GM19438 (cell line): Measurements from ENCODE around the gene NIPA2.

ENCODE experiments used
- ATAC-seq: cut with Tn5 transposase; IDR thresholded peaks from one replicate; pipeline ENCODE4 v1.9.1; 2021; ENCODE audit warnings: low read depth; ENCODE audit not compliant: unreplicated experiment

The NIPA2 gene

DNA sequence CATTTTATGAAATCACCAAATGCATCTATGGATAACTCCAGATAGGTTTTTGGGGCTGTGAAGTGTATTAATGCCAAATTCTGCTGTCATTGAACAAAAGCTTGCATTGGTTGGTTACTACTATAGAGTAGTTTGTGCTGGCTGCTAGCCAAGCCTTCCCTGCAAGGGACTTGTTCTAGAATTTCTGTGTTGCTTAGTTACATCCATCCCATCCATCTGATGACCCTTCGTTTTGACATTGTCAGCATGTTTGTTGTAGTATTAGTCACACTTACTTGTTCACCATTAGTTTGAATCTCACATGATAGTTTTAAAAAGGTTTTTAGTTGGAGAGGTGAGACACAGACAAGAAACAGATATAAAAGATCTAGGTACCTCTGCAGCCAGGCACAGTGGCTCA, 7.0 kb upstream of the NIPA2 start:
- ATAC-seq = no peak

DNA sequence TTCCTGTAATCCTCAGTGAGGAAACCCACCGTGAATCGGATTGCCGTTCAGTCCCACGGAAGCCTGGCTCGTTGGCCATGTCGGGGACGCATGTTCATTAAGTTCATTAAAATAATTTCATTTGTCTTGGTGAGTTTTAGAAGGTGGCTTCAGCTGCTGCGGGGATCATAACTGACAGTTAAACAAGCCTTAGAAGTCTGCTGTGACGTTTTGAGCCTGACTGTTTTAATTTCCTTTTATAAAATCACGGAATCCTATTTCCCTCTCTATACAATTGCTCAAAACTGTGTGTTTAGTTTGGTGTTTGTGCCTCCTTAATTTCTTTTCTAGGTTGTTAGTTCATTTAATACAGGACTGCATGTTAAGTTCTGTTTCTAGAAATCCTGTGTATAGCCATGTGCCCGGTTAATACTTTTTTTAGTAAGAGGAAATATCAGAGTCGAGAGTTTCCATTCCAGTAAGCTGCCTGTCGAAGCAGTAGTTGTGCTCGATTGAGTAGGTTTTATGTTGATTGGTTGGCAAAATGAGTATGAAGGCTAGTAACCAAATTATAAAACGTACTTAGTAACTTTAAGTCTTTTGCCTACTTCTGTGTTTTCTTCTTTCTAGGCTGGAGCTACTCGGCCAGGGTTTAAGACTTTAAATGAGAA, 705 bp downstream of the NIPA2 start:
- ATAC-seq = no peak

GRCh38 chr15:22844421-22845288, 6.2 kb downstream of the NIPA2 start:
- ATAC-seq = no peak

DNA sequence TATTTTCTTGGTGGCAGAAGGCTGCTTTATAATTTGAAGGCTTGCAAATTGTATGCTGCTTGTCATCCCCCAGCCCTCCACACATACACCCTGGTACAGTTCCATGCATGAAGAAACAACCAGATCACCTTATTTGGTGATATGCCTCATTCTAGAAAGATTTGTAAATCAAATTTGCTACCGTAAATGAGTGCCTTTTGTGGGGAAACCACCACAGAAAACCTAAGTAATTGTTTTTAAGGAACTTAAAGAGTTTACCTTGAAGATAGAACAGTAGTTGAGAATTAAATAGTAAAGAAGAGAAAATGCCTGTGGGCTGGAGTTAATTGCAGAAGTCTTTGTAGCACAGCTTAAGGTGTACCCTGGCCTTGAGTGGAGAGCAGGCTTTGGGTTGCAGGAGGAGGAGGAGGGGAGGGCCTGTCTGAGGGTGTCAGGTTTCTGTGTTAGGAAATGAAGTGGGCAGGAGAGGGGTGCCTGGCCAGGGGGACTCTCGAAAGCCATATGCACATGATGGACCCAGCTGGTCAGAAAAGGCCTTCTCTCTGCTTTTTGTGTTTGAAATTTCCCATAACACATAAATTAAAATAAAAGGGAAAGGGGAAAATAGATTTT, 6.9 kb downstream of the NIPA2 start:
- ATAC-seq = no peak

- no peak for ATAC-seq
Measured at GRCh38 chr15:22846073-22846472, 7.6 kb downstream of the NIPA2 start.

DNA sequence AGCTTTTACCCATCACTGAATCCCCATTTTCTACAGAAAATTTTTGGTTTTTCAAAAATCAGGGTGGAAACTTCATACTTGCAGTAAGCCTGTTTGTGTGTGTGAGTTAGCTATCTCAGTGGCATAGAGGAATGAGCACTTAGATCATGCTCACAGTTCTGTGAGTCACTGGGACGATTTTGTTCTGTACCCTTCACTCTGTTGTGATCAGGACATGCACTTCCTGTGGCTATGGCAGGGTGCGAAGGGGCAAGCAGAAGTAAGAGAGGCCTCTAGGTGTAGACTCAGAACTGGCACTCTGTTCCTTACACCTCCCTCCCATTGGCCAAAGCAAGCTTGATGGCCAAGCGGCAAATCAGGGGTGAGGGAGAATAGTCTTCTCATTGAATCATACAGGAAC, 11.6 kb downstream of the NIPA2 start:
- ATAC-seq = no peak

DNA sequence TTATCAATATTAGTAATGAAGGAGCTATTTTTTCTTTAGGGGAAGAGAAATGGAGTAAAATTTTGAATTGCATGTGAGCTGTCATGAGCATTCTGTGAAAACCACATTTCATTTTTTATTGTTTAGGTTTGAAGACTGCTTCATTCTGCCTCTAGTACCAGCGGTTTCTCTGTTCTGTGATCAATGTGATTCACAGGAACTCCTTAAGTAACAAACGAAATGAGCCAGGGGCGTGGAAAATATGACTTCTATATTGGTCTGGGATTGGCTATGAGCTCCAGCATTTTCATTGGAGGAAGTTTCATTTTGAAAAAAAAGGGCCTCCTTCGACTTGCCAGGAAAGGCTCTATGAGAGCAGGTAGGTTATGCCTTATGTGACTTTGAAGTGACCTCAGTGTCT, 13.0 kb downstream of the NIPA2 start:
- no peak for ATAC-seq

DNA sequence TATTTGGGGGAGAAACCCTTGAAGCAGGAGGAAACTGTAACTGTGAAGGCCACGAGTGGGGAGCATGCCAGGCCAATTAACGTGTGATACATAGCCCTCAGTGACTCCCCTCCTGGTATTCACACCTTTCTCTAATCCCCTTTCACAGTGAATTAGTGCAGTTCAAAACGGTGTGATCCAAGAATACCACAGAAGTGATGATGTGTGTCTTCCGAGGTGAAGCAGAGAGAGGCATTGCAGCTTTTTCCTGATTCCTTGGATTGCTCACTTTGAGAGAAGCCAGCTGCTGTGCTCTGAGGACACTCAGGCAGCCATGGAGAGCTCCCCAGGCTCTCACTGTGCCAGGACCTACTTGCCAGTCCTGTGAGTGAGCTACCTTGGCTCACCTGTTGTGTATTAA, 17.3 kb downstream of the NIPA2 start:
- ATAC-seq = no peak

DNA sequence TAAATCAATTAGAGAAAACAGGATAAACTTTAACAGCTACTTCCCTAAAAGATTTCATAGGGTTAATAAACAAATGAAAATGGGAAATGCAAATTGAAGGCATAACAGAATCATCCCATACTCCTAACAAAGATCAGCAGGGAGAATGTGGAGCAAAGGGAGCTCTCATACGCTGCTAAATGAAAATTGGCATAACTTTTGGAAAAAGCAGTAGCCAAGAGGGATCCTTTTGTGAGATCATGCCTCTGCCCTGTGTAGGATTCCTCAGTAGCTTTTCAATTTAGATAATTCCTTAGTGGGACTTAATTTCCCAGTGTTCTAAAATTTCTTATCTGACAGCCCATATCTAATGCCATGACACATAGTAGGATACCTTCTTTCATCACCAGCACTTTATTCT, 18.2 kb downstream of the NIPA2 start:
- no peak for ATAC-seq

- ATAC-seq = no peak
Measured at GRCh38 chr15:22861161-22861560, 22.7 kb downstream of the NIPA2 start.

GRCh38 chr15:22863356-22863755, 24.9 kb downstream of the NIPA2 start:
- no peak for ATAC-seq

DNA sequence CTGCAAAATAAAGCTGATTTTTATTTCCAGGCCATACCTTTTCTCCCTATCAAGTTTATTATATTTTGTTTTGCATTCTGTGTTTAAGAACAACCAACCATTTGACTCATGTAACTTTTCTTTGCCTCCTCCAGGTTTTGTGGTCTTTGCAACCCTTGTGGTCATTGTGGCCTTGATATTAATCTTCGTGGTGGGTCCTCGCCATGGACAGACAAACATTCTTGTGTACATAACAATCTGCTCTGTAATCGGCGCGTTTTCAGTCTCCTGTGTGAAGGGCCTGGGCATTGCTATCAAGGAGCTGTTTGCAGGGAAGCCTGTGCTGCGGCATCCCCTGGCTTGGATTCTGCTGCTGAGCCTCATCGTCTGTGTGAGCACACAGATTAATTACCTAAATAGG, 27.6 kb downstream of the NIPA2 start:
- no peak for ATAC-seq

DNA sequence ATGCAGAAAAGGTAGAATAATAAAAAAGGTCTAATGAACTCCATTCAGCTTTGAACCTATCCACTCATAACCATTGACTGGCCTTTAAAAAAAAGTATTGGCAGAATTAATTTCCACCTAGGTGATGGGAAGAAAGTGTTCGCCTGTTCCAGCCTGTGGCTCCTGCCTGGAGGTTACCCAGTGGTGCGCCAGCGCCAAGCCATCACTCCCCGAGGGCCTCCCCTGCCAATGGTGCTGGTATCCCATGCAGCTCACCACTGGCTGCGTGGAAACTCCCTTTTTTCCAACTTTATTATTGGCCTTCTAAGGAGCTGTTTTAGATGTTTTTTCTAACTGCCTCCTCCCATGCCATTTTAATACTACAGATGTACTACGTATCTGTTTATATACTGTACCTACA, 29.4 kb downstream of the NIPA2 start:
- no peak for ATAC-seq

DNA sequence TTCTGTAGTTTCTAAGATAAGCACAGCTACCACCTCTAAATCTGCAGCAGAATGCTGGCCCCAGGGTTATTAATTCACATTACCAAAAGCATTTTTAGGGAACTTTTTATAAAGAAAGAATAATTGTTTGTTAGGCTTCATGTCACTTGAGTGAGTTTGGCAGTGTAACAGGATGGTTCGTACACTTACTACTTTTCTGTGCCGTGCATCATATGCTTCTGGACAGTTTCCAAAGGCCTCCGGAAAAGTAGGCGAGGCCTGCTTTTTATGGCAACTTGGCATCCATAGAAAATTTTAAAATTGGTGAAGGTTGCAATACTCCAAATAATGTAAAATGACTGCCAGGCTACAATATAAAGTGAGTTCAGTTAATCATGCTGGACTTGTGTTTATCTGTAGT, 30.0 kb downstream of the NIPA2 start:
- ATAC-seq = no peak

DNA sequence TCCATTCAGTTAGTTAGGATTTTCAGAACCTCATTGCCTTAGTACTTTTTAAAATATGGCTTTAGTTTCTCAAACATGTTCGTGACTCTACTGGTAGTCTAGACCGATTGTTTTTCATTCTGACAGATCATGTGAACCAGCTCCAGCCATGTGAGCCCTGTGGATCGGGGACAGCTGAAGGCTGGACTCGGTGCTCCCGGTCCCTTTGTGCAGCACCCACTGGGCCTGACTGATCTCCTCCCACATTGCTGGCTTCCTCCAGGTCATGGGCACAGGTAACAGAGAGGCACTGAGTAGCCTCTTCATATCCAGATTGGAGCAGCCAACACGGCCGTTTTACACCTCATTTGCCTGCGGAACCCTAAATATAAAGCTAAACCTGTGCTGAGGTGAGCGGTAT, 30.5 kb downstream of the NIPA2 start:
- no peak for ATAC-seq

DNA sequence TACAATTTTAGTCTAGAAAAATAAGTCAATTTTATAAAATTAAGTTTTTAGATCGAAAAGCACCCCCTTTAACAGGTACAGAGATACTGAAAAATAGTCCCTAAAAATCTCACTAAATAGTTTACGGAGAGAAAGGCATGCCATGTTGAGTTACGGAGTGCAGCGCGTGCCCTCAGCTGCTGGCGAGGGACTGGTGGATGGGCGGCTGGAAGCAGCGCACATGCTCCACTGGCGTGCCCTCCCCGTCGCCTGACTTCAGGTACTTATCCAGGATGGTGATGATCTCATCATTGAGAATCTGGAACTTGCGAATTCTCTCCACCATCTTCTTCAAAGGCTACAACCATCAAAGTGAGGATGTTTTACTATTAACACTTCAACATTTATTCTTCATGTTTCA, 31.4 kb downstream of the NIPA2 start:
- no peak for ATAC-seq

DNA sequence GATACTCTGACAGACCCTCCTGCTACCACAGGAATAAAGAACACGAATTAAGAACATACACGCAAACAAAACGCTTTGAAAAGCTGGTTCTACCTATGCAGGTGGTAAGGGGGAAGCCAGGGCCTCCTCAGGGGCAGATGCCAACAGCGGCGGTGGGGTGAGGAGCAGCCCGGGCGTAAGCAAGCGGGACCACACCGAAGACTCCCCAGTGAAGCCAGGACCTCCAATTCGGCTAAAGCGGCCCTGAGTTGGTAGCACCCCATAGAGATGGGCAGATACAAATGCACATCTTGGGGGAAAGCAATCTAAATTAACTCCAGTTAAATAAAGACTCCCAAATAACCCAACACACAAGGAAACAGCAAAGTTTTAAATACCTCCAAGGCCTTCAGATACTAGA, 32.4 kb downstream of the NIPA2 start:
- ATAC-seq = no peak

DNA sequence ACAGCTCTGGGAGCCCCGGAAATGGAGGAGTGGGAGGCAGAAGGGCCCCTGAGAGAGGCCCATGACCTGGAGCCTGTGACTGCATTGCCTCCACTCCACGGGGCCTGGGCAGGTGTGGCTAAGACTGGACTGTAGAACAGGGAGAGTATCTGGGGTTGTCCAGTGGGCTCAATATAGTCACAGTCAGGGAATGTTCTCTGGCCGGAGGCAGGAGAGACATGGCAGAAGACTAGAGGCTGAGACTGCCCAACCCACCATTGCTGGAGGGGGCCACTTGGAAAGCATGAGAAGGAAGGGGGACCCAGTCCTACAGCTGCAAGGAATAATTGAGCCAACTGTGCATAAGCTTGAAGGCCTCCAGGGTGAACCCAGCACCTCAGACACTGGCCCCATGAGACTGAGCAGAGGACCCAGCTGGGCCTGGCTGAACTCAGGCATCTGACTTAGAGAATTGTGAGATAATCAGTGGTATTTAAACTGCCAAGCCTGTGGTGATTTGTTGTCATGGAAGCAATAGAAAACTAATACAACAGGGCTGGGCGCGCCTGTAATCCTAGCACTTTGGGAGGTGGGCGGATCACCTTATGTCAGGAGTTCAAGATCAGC, 33.1 kb downstream of the NIPA2 start:
- no peak for ATAC-seq

DNA sequence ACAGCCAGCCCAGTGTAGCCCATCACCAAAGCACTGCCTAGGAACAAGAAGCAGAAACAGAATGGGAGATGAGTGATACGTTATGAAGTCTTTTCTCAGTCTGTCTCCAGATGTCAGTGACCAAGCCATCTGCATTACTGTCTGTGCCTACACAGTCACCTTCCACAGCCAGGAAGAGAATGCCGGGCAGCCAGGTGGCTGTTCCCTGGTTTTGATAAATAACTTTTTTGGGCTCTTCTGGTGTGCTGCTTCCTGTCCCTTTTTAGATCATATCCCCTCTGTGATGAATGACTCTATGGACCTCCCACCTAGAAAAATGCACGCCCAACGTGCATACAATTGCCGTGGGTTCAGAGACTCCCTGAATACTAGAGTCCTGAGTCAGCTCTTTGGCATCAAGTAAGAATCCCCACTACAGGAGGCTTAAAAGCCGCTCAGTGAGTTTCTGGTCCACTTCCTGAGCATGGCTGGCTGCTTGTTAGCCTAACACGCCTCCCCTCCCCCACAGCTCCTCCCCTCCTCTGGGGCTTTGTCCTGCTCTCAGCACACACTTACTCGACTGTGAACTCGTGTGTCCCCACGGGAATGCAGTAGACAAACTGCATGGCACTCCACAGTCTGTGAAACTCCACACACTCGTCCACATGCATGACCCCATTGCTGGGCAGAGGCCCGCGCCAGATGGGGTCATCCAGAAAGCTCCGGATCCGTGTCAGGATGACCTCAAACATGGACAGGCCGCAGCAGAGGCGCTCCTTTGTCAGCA, 34.7 kb downstream of the NIPA2 start:
- no peak for ATAC-seq

DNA sequence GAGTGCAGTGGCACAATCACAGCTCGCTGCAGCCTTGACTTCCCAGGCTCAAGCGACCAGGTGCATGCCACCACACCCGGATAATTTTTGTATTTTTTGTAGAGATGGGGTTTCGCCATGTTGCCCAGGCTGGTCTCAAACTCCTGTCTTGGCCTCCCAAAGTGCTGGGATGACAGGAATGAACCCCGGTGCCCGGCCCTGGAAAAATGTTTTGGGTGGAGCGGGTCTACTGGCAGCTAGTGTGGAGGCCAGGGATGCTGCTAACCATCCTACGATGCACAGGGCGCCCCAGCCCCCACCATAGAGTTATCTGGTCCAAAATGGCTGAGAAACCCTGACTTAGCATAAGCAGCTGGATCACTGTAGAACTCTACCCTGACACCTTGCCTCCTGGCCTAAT, 35.4 kb downstream of the NIPA2 start:
- no peak for ATAC-seq

DNA sequence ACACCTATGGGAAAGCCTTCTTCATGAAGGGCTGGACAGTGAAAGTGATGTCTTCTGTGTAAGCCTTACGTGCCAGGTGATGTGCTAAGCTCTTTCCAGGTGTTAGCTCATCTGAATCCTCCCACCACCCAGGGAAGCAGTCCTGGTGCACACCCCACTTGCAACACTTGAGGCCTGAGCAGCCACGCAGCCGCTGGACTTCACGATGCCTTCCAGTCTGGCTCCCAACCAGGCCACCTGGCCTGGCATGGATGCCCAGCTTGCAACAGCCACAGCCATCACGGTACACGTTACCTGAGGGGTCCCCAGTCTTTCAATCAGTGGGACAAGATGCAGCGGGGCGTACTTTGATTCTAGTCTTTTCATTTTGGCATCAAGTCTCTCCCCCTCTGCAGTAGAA, 35.8 kb downstream of the NIPA2 start:
- ATAC-seq = no peak
